ENCODE results near the gene PEX12. TPM values are rescaled to one million over a fixed set of nuclear protein-coding genes. Genes with fewer than 3 reads are reported as not detected.
"Not testable (repeated sequence)": the region's sequence is repeated elsewhere in the genome, so short reads cannot be mapped to it uniquely, and the experiment has no call there.

PEX12 gene
- total RNA-seq, 1 donor from 2014 or later, result 7.7 TPM

DNA sequence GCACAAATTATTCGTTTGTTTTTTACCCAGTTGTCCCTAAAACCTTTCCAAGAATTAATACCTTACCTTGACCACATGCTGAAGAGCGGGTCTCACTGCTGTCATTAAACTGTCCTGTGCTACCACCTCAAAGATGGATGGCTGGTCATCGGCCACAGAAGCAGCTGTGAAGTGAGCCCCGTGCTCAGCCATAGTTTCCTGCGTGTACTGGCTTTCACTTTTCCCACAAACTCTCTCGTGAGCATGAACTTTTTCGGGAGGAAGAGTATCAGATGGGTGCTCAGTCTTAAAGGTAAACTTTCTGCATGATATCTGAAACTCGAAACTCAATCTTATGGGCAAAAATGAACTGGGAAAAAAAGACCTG, 558 bp downstream of the PEX12 start:
- Mint-ChIP-seq H3K27me3 (peaks cover 3% of the 10 kb centered on the region), H3K4me3 (peak overlapping the region; percentile 97), H3K36me3 (peaks cover 5% of the 10 kb centered on the region), H3K4me1 (ENCODE audit: unreplicated experiment) (peaks cover 17% of the 10 kb centered on the region), H3K9me3 (no peaks in the 10 kb centered on the region), H3K27ac (peak overlapping the region; percentile 90)
- DNase-seq (ENCODE audit: extremely low spot score, unreplicated experiment), result no peak
- TF ChIP-seq, protein P1, sequence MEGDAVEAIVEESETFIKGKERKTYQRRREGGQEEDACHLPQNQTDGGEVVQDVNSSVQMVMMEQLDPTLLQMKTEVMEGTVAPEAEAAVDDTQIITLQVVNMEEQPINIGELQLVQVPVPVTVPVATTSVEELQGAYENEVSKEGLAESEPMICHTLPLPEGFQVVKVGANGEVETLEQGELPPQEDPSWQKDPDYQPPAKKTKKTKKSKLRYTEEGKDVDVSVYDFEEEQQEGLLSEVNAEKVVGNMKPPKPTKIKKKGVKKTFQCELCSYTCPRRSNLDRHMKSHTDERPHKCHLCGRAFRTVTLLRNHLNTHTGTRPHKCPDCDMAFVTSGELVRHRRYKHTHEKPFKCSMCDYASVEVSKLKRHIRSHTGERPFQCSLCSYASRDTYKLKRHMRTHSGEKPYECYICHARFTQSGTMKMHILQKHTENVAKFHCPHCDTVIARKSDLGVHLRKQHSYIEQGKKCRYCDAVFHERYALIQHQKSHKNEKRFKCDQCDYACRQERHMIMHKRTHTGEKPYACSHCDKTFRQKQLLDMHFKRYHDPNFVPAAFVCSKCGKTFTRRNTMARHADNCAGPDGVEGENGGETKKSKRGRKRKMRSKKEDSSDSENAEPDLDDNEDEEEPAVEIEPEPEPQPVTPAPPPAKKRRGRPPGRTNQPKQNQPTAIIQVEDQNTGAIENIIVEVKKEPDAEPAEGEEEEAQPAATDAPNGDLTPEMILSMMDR (conservative IDR thresholded peaks at IDR 0.05), result no peak

DNA sequence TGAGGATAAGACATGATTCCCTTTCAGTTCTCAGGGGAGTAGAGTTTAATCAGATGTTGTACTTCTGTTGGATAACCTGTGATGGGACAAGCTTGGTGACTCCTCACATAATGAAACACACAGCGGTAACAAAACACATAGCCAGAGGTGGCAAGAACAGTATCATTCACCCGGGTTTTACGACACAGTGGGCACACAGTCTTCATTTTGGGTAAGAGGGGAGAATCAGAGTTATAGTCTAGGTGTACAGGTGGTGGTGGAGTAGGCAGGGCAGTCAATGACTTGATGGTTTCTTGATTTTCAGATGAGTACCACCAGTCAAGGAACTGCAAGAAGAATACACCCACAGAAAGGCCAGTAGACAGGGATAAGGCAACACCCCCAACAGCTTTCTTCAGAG, 2.6 kb downstream of the PEX12 start:
- H3K36me3 Mint-ChIP-seq, result peaks cover 5% of the 10 kb centered on the region
- H3K4me3 Mint-ChIP-seq, result peak overlapping the region; percentile 59
- TF ChIP-seq, protein P1 (conservative IDR thresholded peaks at IDR 0.05), result no peak
- H3K4me1 Mint-ChIP-seq (ENCODE audit: unreplicated experiment), result peaks cover 17% of the 10 kb centered on the region
- no peak for DNase-seq (ENCODE audit: extremely low spot score, unreplicated experiment)
- no peaks in the 10 kb centered on the region for H3K27me3 Mint-ChIP-seq
- H3K9me3 Mint-ChIP-seq, result no peaks in the 10 kb centered on the region
- peak overlapping the region; percentile 37 for H3K27ac Mint-ChIP-seq

DNA sequence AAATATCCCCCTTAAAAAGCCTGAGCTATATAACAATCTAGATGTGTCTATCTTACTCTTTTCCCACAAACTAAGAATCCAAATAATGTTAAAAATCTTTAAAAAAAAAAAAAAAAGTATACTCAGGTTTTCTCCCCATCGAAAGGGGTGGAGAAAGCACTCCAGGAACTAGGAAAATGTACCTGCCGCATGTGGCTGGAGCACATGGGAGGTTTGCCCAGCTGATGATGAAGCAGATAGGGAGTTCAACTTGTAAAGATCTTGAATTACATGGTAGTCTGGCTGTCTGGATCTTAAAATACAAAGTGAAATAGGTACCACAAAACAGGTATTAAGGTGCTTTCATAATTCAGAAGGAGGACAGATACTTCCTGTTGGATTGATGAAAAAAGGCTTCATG, 9.0 kb downstream of the PEX12 start:
- Mint-ChIP-seq H3K9me3 (no peaks in the 10 kb centered on the region), H3K4me1 (ENCODE audit: unreplicated experiment) (peaks cover 23% of the 10 kb centered on the region), H3K4me3 (peak overlapping the region; percentile 75), H3K27me3 (peaks cover 24% of the 10 kb centered on the region), H3K27ac (peak overlapping the region; percentile 50), H3K36me3 (peaks cover 7% of the 10 kb centered on the region)
- no peak for DNase-seq (ENCODE audit: extremely low spot score, unreplicated experiment)
- TF ChIP-seq, protein P1 (conservative IDR thresholded peaks at IDR 0.05), result no peak

DNA sequence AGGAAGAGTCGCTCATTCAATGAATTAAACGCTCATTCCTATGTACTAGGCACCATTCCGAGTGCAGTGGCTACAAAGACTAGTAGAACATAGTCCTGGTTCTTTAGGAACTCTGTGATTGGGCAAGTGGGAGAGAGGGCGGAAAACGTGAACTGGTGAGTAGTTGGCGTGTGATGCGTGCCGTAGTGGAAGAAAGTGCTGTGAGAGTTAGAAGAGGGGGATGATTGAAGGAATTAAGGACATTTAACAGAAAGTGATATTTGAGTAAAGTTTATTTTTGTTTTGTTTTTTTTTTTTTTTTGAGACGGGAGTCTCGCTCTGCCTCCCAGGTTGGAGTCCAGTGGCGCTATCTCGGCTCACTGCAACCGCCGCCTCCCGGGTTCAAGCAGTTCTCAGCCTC, 9.8 kb downstream of the PEX12 start:
- TF ChIP-seq, protein P1 (conservative IDR thresholded peaks at IDR 0.05), result no peak
- Mint-ChIP-seq H3K27ac (peak overlapping the region; percentile 93), H3K9me3 (no peaks in the 10 kb centered on the region), H3K27me3 (peaks cover 32% of the 10 kb centered on the region), H3K4me3 (peak overlapping the region; percentile 91), H3K4me1 (ENCODE audit: unreplicated experiment) (peaks cover 23% of the 10 kb centered on the region), H3K36me3 (peaks cover 7% of the 10 kb centered on the region)
- no peak for DNase-seq (ENCODE audit: extremely low spot score, unreplicated experiment)

DNA sequence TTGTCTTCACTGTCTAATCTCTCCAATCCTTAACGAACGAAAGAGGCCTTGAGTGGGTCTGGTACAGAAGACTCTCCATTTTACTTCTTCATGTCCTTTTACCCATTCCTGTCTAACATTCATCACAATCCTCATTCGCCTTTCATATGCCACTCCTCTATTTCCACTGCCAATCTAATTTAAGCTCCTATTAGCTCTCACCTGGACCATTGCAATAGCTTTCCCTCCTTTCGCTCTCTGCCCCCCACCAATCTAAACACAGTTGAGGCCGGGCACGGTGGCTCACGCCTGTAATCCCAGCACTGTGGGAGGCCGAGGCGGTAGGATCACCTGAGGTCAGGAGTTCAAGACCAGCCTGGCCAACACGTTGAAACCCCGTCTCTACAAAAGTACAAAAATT, 11.4 kb downstream of the PEX12 start:
- peaks cover 38% of the 10 kb centered on the region for H3K27me3 Mint-ChIP-seq
- peaks cover 23% of the 10 kb centered on the region for H3K4me1 Mint-ChIP-seq (ENCODE audit: unreplicated experiment)
- TF ChIP-seq, protein P1 (conservative IDR thresholded peaks at IDR 0.05), result no peak
- no peaks in the 10 kb centered on the region for H3K9me3 Mint-ChIP-seq
- peak overlapping the region; percentile 93 for H3K27ac Mint-ChIP-seq
- H3K36me3 Mint-ChIP-seq, result peaks cover 7% of the 10 kb centered on the region
- peak overlapping the region; percentile 91 for H3K4me3 Mint-ChIP-seq
- DNase-seq (ENCODE audit: extremely low spot score, unreplicated experiment), result no peak

DNA sequence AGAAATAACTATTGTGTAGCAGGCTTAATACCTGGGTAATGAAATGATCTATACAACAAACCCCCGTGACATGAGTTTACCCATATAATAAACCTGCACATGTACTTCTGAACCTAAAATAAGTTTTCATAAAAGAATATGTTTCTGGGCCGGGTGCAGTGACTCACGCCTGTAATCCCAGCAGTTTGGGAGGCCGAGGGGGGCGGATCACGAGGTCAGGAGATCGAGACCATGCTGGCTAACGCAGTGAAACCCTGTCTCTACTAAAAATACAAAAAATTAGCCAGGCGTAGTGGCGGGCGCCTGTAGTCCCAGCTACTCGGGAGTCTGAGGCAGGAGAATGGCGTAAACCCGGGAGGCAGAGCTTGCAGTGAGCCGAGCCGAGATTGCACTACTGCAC, 15.2 kb downstream of the PEX12 start:
- not testable (repeated sequence) for H3K4me1 Mint-ChIP-seq (ENCODE audit: unreplicated experiment); H3K9me3 Mint-ChIP-seq; DNase-seq (ENCODE audit: extremely low spot score, unreplicated experiment); H3K4me3 Mint-ChIP-seq; H3K36me3 Mint-ChIP-seq; H3K27ac Mint-ChIP-seq
- peaks cover 59% of the 10 kb centered on the region for H3K27me3 Mint-ChIP-seq
